ENCODE measurements around the gene GOLGA6L2. TPM values are rescaled to one million over a fixed set of nuclear protein-coding genes. Genes with fewer than 3 reads are reported as not detected.

The GOLGA6L2 gene, protein sequence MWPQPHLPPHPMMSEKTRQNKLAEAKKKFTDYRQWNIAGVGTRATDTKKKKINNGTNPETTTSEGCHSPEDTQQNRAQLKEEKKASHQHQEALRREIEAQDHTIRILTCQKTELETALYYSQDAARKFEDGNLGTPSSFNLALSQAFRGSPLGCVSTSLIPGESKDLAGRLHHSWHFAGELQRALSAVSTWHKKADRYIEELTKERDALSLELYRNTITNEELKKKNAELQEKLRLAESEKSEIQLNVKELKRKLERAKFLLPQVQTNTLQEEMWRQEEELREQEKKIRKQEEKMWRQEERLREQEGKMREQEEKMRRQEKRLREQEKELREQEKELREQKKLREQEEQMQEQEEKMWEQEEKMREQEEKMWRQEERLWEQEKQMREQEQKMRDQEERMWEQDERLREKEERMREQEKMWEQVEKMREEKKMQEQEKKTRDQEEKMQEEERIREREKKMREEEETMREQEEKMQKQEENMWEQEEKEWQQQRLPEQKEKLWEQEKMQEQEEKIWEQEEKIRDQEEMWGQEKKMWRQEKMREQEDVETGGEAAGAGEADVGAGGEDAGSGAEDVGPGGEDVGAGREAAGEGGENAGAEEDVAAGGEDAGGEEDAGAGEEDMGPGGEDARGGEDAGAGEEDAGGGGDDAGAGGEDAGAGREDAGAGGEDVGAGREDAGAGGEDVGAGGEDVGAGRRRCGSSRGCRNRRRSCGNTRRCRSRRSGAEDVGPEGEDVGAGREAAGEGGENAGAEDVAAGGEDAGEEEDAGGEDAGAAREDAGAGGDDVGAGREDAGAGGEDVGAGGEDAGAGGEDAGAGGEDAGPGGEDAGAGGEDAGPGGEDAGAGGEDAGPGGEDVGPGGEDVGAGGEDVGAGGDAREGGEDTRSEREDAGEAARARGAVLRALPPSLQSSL
- total RNA-seq = not detected in 2 replicates

DNA sequence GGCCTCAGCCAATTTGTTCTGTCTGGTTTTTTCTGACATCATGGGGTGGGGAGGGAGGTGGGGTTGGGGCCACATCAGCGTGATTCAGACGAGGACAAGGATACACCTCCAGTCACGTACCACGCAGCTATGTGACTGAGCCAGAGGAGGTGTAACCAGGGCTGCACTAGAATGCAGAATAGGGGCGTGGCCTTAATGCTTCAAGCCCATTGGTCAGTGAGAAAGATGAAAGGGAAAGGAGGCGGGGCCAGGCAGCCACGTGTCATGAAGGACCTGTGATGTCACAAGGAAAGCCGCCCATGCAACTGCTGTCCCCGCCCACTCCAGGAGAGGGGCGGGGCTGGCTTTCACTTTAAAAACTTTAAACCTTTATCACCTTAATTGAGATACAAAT, at the start of gene GOLGA6L2:
Gene GOLGA6L2, minus strand, starts transcription at position 137 of the 394 bp plus-strand sequence. Its CDS starts 62 bp downstream, at position 75.

Other genes starting within 250 kb of the GOLGA6L2 start
- under 0.01 TPM in 1 of 2 replicates, not detected in the other for gene GOLGA6L26, start 113.0 kb downstream of the GOLGA6L2 start, total RNA-seq
- not detected in 2 replicates for gene GOLGA8S, start 92.5 kb downstream of the GOLGA6L2 start, total RNA-seq
- gene MKRN3, start 118.4 kb upstream of the GOLGA6L2 start, total RNA-seq = 0.24 TPM in 1 of 2 replicates, not detected in the other
- not detected in 2 replicates for gene MAGEL2, start 200.6 kb upstream of the GOLGA6L2 start, total RNA-seq
- gene NDN, start 240.1 kb upstream of the GOLGA6L2 start, total RNA-seq = 6.5 and 13.6 TPM in 2 replicates

Data from tracheal epithelial cell (primary cell).